Stomach (tissue), 9 donors: ENCODE data around the gene SPIN1. TPM values are rescaled to one million over a fixed set of nuclear protein-coding genes. Genes with fewer than 3 reads are reported as not detected.

ENCODE experiments used
- DNase-seq, 2 donors: peaks; one replicate each; pipeline versions ENCODE4 v3.0.0 to v3.0.0-alpha.2; 2013 to 2019
- H3K27ac ChIP-seq, 5 donors: fragments of 200-600 bp in 4 of 5; sonication (generic) in 4 of 5; one replicate each; pipeline ENCODE4 v1.5.1; 2013 to 2019; ENCODE audit warnings: mild to moderate bottlenecking in 1 of 5, moderate library complexity in 1 of 5
- H3K27me3 ChIP-seq, 3 donors: fragments of 200-600 bp; sonication (generic); one replicate each; pipeline ENCODE4 v1.5.1; 2017 to 2019; ENCODE audit warnings: mixed run types in 1 of 3
- H3K36me3 ChIP-seq, 4 donors: fragments of 200-600 bp; sonication (generic); 1 replicate in 3 of 4; 2 replicates in 1 of 4; pipeline ENCODE4 v1.5.1; 2016 to 2019
- H3K4me1 ChIP-seq, 4 donors: fragments of 200-600 bp; sonication (generic); one replicate each; pipeline ENCODE4 v1.5.1; 2016 to 2019
- H3K4me3 ChIP-seq, 4 donors: fragments of 200-600 bp; sonication (generic) in 3 of 4; one replicate each; pipeline ENCODE4 v1.5.1; 2016 to 2019; ENCODE audit warnings: mild to moderate bottlenecking in 1 of 4
- H3K9me3 ChIP-seq, 4 donors: fragments of 200-600 bp; sonication (generic); one replicate each; pipeline ENCODE4 v1.5.1; 2016 to 2019
- EP300 ChIP-seq: sonication (generic); formaldehyde crosslinking; IDR thresholded peaks from one replicate; pipeline ENCODE4 v1.6.1; 2017; ENCODE audit warnings: antibody characterized with exemption
- POLR2A ChIP-seq, 4 donors: fragments of 450-650 bp; IDR thresholded peaks; one replicate each; pipeline ENCODE4 v1.6.1; 2016; ENCODE audit warnings: antibody characterized with exemption in 4 of 4, control low read depth in 2 of 4, mild to moderate bottlenecking in 1 of 4, moderate library complexity in 1 of 4
- POLR2AphosphoS5 ChIP-seq, 3 donors: sonication (generic); formaldehyde crosslinking; IDR thresholded peaks; one replicate each; pipeline ENCODE4 v1.6.1; 2016; ENCODE audit warnings: antibody characterized with exemption in 3 of 3
- WGBS, 5 donors: extraction: QIAGEN DNeasy Blood & Tissue Kit in 3 of 5; methylation state at CpG; one replicate each; pipeline versions ENCODE4 v1.1.5 to v1.1.7; 2013 to 2018; 5-methylcytosine and 5-hydroxymethylcytosine counted together
- intact Hi-C: fragments of 100-400 bp; cut with DNase I; formaldehyde crosslinking; loops from one replicate; pipeline ENCODE4 v1.15.1; 2023; ENCODE audit warnings: low total_unique reads
- polyA plus RNA-seq, 3 donors: library from polyadenylated mRNA; stranded (reverse); fragments of 200-250 nt; gene quantifications; one replicate each; pipeline ENCODE4 v1.2.3, GENCODE V29; 2013
- total RNA-seq, 5 donors: library from RNA; depleted of rRNA; stranded (reverse); fragments of >200 nt; gene quantifications; one replicate each; pipeline versions ENCODE4 v1.1.0 to v1.2.3, GENCODE V29; 2014 to 2016
- TF ChIP-seq, protein P1 (sequence below), 7 experiments: fragments of 450-650 bp in 4 of 7; fragments of 200-600 bp in 3 of 7; sonication (generic) in 3 of 7; IDR thresholded peaks; one replicate each; pipeline ENCODE4 v1.5.1; 2016 to 2019; ENCODE audit warnings: antibody characterized with exemption in 7 of 7, control low read depth in 2 of 7, mild to moderate bottlenecking in 1 of 7
- donor health status: healthy with polysubstance abuse.
- donor health status: Bipolar disorder and iron deficiency.
- donor health status: healthy.

Gene SPIN1
- total and polyA plus RNA-seq, 8 donors = 18.3 to 120 (median 33.8) TPM

DNA sequence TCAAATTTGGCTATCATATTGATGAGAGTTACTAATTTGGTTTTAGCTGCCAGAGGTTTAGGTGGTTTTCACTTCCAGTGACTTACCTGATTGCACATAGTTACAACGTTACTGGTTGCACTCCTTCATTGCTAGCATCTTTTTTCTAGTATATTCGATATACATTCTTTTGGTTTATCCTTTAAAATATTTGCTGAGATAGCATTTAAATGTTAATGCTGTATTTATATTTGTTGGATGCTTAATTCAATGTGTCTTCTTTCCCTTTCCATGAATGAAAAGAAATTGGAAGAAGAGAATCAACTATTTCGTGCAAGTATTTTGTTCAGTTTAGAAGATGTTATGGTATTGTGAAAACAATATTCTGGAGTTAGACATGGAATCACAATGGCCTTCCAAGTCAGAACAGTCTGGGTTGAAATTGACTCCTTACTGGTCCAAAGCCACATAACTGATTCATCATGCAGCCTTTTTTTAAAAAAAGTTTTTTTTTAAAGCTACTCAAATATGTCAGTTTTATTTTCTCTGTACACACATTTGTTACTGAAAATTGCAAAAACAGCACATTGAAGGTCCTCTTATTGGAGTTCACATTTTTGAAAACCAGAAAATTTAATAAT is 2.2 kb downstream of the SPIN1 start:
- WGBS, 5 donors = 55 to 69% (median 65%) methylated on average over 3 of the region's 3 CpGs
- intact Hi-C loops = no loop called here
- Histone ChIP-seq H3K9me3 (no peaks in the 10 kb centered on the region), H3K4me1 (peaks cover 5 to 54% (median 33%) of the 10 kb centered on the region in 4 donors), H3K27me3 (no peaks in the 10 kb centered on the region), H3K4me3 (no peak overlapping the region), H3K27ac (no peak overlapping the region), H3K36me3 (no peaks in the 10 kb centered on the region)
- DNase-seq = no peak
- TF ChIP-seq, protein P1, sequence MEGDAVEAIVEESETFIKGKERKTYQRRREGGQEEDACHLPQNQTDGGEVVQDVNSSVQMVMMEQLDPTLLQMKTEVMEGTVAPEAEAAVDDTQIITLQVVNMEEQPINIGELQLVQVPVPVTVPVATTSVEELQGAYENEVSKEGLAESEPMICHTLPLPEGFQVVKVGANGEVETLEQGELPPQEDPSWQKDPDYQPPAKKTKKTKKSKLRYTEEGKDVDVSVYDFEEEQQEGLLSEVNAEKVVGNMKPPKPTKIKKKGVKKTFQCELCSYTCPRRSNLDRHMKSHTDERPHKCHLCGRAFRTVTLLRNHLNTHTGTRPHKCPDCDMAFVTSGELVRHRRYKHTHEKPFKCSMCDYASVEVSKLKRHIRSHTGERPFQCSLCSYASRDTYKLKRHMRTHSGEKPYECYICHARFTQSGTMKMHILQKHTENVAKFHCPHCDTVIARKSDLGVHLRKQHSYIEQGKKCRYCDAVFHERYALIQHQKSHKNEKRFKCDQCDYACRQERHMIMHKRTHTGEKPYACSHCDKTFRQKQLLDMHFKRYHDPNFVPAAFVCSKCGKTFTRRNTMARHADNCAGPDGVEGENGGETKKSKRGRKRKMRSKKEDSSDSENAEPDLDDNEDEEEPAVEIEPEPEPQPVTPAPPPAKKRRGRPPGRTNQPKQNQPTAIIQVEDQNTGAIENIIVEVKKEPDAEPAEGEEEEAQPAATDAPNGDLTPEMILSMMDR (IDR thresholded peaks at IDR 0.05) = no peak
- TF ChIP-seq POLR2A (IDR thresholded peaks at IDR 0.05) (no peak), POLR2AphosphoS5 (IDR thresholded peaks at IDR 0.05) (no peak), EP300 (no peak)

DNA sequence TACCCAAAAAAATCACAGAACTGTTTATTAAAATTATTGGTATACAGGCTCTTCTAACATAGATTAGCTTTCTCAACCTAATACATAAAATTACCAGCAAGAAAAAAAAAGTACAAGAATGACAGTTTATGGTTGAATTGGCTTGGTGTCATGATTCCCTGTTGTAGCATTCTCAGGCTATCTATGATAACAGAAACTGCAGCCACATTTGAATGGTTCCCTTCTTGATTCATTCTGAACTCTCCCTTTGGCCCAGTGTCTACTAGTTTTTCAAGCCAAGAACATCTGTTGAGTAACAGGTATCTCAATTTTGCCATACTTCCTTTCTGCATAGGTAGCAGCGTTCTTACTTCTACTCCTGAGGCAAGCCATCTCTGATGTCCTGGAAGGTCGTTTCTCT is 3.0 kb downstream of the SPIN1 start:
- no peak for DNase-seq
- Histone ChIP-seq H3K27me3 (no peaks in the 10 kb centered on the region), H3K4me3 (no peak overlapping the region), H3K9me3 (no peaks in the 10 kb centered on the region), H3K27ac (peak overlapping the region in 1 of 5 donors; percentile 39), H3K4me1 (peaks cover 5 to 57% (median 37%) of the 10 kb centered on the region in 4 donors), H3K36me3 (no peaks in the 10 kb centered on the region)
- intact Hi-C loops = no loop called here
- 70 to 85% (median 82%) methylated on average over 2 of the region's 2 CpGs for WGBS, 5 donors
- TF ChIP-seq, protein P1 (IDR thresholded peaks at IDR 0.05) = no peak
- TF ChIP-seq POLR2A (IDR thresholded peaks at IDR 0.05) = no peak
- no peak for TF ChIP-seq EP300
- no peak for TF ChIP-seq POLR2AphosphoS5 (IDR thresholded peaks at IDR 0.05)

DNA sequence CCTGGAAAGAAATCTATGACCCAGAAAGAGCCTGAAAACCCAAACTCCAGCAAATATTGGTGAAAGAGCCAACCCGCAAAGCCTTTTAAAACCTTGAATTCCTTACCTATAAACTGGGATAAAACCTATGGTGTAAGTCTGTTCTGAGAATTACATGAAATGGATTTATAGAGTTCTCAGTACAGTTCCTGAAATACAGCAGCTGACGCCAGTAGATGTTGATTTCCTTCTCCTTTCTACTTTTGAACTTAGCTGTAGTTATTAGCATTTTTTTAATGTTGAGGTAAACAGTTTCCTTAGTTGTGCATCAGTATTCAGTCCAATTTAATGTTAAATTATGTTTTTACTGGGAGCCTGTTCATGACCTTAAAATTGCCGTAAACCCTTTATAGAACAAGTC is 3.7 kb downstream of the SPIN1 start:
- no peaks in the 10 kb centered on the region for H3K36me3 ChIP-seq
- DNase-seq = no peak
- no peaks in the 10 kb centered on the region for H3K9me3 ChIP-seq
- peaks cover 6 to 57% (median 39%) of the 10 kb centered on the region in 4 donors for H3K4me1 ChIP-seq
- intact Hi-C loops = no loop called here
- 59 to 83% (median 80%) methylated on average over 3 of the region's 3 CpGs for WGBS, 5 donors
- H3K4me3 ChIP-seq = no peak overlapping the region
- no peak for TF ChIP-seq POLR2AphosphoS5 (IDR thresholded peaks at IDR 0.05)
- TF ChIP-seq, protein P1 (IDR thresholded peaks at IDR 0.05) = no peak
- no peak for TF ChIP-seq EP300
- TF ChIP-seq POLR2A (IDR thresholded peaks at IDR 0.05) = no peak
- no peaks in the 10 kb centered on the region for H3K27me3 ChIP-seq
- H3K27ac ChIP-seq = peak overlapping the region in 2 of 5 donors; percentile 35 to 39

DNA sequence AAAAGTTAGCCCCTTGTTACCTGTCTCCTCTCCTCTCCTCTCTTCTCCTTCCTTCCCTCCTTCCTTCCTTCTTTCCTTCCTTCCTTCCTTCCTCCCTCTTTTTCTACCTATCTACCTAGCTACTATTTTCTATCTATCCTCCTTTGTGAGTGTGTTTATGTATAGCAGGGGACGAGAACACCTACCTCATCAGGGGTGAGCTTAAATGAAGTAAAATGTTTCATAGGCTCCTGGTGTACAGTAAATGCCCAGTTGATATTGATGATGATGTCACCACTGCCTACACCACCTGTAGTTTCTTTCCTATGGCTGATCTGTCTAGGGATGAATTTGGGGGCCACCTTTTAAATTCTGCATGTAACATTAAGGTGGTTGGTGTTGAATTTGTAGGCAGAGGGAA is 4.3 kb downstream of the SPIN1 start:
- WGBS, 5 donors = 64 to 83% (median 67%) methylated on average over 1 of the region's 1 CpG
- H3K27ac ChIP-seq = peak overlapping the region in 2 of 5 donors; percentile 29 to 39

More for the DNA sequence above, 4.3 kb downstream of the SPIN1 start:
- Histone ChIP-seq H3K9me3 (no peaks in the 10 kb centered on the region), H3K36me3 (no peaks in the 10 kb centered on the region), H3K27me3 (no peaks in the 10 kb centered on the region), H3K4me1 (peaks cover 8 to 57% (median 37%) of the 10 kb centered on the region in 4 donors), H3K4me3 (no peak overlapping the region)
- intact Hi-C loops = no loop called here
- DNase-seq = no peak
- TF ChIP-seq POLR2AphosphoS5 (IDR thresholded peaks at IDR 0.05) (no peak), EP300 (no peak), POLR2A (IDR thresholded peaks at IDR 0.05) (no peak)
- TF ChIP-seq, protein P1 (IDR thresholded peaks at IDR 0.05) = no peak
